ENCODE measurements around the gene CNTN6. TPM values are rescaled to one million over a fixed set of nuclear protein-coding genes. Genes with fewer than 3 reads are reported as not detected.

The CNTN6 gene
- total and polyA plus RNA-seq, 2 of the 13 experiments (the other 11 are each of a cell fraction or from before 2014, with no cell fraction given) = not detected

- no peak for TF ChIP-seq GPBP1L1 (CRISPR knock-in tag; IDR thresholded peaks at IDR 0.05)
These were observed 349.4 kb downstream of the CNTN6 start (continued) for GRCh38 chr3:1442271-1442670.

- no peak for DNase-seq (ENCODE audit: low spot score)
- no peak for FAIRE-seq
- BruUV-seq (replicated peaks) = no TSS peak
- in situ Hi-C loops (cut with HindIII; ENCODE audit: extremely low pct_ligation_motif_present, low pct_unique_long_range_greater_than_20kb) = no loop called here
- Histone ChIP-seq H3K9ac (ENCODE audit: insufficient read depth, low read depth, low read length) (no peak overlapping the region), H3K36me3 (replicated peaks in 1 of 2; ENCODE audit: control insufficient read depth in 1 of 2, insufficient read depth in 2 of 2, low read length in 2 of 2) (no peaks in the 10 kb centered on the region), H3K4me1 (ENCODE audit: insufficient read depth, low read length) (no peaks in the 10 kb centered on the region), H3K9me3 (ENCODE audit: low read length) (peaks cover 92% of the 10 kb centered on the region), H4K20me1 (ENCODE audit: insufficient read depth, low read length) (no peaks in the 10 kb centered on the region), H3K4me2 (ENCODE audit: low read depth, low read length) (no peak overlapping the region), H3K4me3 (replicated peaks in 1 of 3; ENCODE audit: insufficient read depth in 1 of 3, low read depth in 2 of 3, low read length in 3 of 3) (no peak overlapping the region), H3K27ac (ENCODE audit: extremely low read length, insufficient read depth, low read length) (no peak overlapping the region), H3K79me2 (ENCODE audit: insufficient read depth, low read length) (no peaks in the 10 kb centered on the region), H3K27me3 (ENCODE audit: control insufficient read depth in 1 of 2, insufficient read depth in 2 of 2, low read length in 2 of 2) (no peaks in the 10 kb centered on the region), H2AFZ (ENCODE audit: low read length) (no peak overlapping the region)
- 2% methylated on average over 3 of the region's 3 CpGs for WGBS (ENCODE audit: low lambda C conversion rate)
- no peak for ATAC-seq
- ChIA-PET POLR2A (no interaction called here), CTCF (ENCODE audit: low intra/inter-chr PET ratio, low total read pairs) (no interaction called here)
- intact Hi-C loops (cut with micrococcal nuclease; ENCODE audit: unreplicated experiment) = no loop called here
- TF ChIP-seq ZNF281 (CRISPR knock-in tag; IDR thresholded peaks at IDR 0.05; ENCODE audit: borderline replicate concordance) = no peak
These were observed 351.4 kb downstream of the CNTN6 start for GRCh38 chr3:1444195-1444594.

GRCh38 chr3:1446531-1446930 is 353.7 kb downstream of the CNTN6 start:
- Histone ChIP-seq H4K20me1 (ENCODE audit: insufficient read depth, low read length) (no peaks in the 10 kb centered on the region), H3K27me3 (ENCODE audit: control insufficient read depth in 1 of 2, insufficient read depth in 2 of 2, low read length in 2 of 2) (no peaks in the 10 kb centered on the region), H3K4me1 (ENCODE audit: insufficient read depth, low read length) (no peaks in the 10 kb centered on the region), H3K27ac (ENCODE audit: extremely low read length, insufficient read depth, low read length) (no peak overlapping the region), H3K9me3 (ENCODE audit: low read length) (peaks cover 96% of the 10 kb centered on the region), H3K36me3 (replicated peaks in 1 of 2; ENCODE audit: control insufficient read depth in 1 of 2, insufficient read depth in 2 of 2, low read length in 2 of 2) (no peaks in the 10 kb centered on the region), H3K9ac (ENCODE audit: insufficient read depth, low read depth, low read length) (no peak overlapping the region), H3K4me2 (ENCODE audit: low read depth, low read length) (no peak overlapping the region), H2AFZ (ENCODE audit: low read length) (no peak overlapping the region), H3K79me2 (ENCODE audit: insufficient read depth, low read length) (no peaks in the 10 kb centered on the region), H3K4me3 (replicated peaks in 1 of 3; ENCODE audit: insufficient read depth in 1 of 3, low read depth in 2 of 3, low read length in 3 of 3) (no peak overlapping the region)
- ChIA-PET CTCF (ENCODE audit: low intra/inter-chr PET ratio, low total read pairs) (no interaction called here), POLR2A (no interaction called here)
- no TSS peak for BruUV-seq (replicated peaks)
- DNase-seq (ENCODE audit: low spot score) (no peak), FAIRE-seq (no peak), ATAC-seq (no peak)
- intact Hi-C loops (cut with micrococcal nuclease; ENCODE audit: unreplicated experiment) = no loop called here
- in situ Hi-C loops (cut with HindIII; ENCODE audit: extremely low pct_ligation_motif_present, low pct_unique_long_range_greater_than_20kb) = no loop called here
- TF ChIP-seq ARNT2 (CRISPR knock-in tag; IDR thresholded peaks at IDR 0.05; ENCODE audit: low read depth) (no peak), ZFYVE20 (CRISPR knock-in tag; IDR thresholded peaks at IDR 0.05; ENCODE audit: borderline replicate concordance, low read depth) (no peak), ZNF362 (CRISPR knock-in tag; IDR thresholded peaks at IDR 0.05; ENCODE audit: borderline replicate concordance) (no peak), ZNF644 (CRISPR knock-in tag; IDR thresholded peaks at IDR 0.05; ENCODE audit: low read depth) (no peak), ZNF333 (CRISPR knock-in tag; IDR thresholded peaks at IDR 0.05; ENCODE audit: borderline replicate concordance) (no peak), ZNF891 (CRISPR knock-in tag; IDR thresholded peaks at IDR 0.05) (no peak), FOSL1 (CRISPR knock-in tag; IDR thresholded peaks at IDR 0.05; ENCODE audit: borderline replicate concordance) (no peak), SP1 (IDR thresholded peaks at IDR 0.05) (no peak), SP1 (CRISPR knock-in tag; IDR thresholded peaks at IDR 0.05) (no peak), KLF6 (CRISPR knock-in tag; IDR thresholded peaks at IDR 0.05) (no peak)
